Ascending aorta (tissue), 2 donors: Measurements from ENCODE around the gene MORC1. TPM values are rescaled to one million over a fixed set of nuclear protein-coding genes. Genes with fewer than 3 reads are reported as not detected.

Experiments used
- DNase-seq, 2 donors: peaks; one replicate each; pipeline ENCODE4 v3.0.0-alpha.2; 2019; ENCODE audit warnings: low spot score in 2 of 2
- H3K27ac ChIP-seq, 2 donors: fragments of 200-600 bp; sonication (generic); one replicate each; pipeline ENCODE4 v1.5.1; 2016 to 2017; ENCODE audit warnings: mild to moderate bottlenecking in 1 of 2
- H3K27me3 ChIP-seq: fragments of 200-600 bp; sonication (generic); one replicate; pipeline ENCODE4 v1.5.1; 2017
- H3K36me3 ChIP-seq, 2 donors: fragments of 200-600 bp; sonication (generic); one replicate each; pipeline ENCODE4 v1.5.1; 2016
- H3K4me1 ChIP-seq, 2 donors: fragments of 200-600 bp; sonication (generic); one replicate each; pipeline ENCODE4 v1.5.1; 2016 to 2017; ENCODE audit warnings: mild to moderate bottlenecking in 1 of 2
- H3K4me3 ChIP-seq, 2 donors: fragments of 200-600 bp; sonication (generic); one replicate each; pipeline ENCODE4 v1.5.1; 2016 to 2017; ENCODE audit warnings: mild to moderate bottlenecking in 1 of 2
- H3K9me3 ChIP-seq, 2 donors: fragments of 200-600 bp; sonication (generic); one replicate each; pipeline ENCODE4 v1.5.1; 2016
- intact Hi-C: fragments of 100-400 bp; cut with DNase I; formaldehyde crosslinking; loops from one replicate; pipeline ENCODE4 v1.15.1; 2023
- total RNA-seq: library from RNA; depleted of rRNA; stranded (reverse); fragments of >200 nt; gene quantifications from one replicate; pipeline ENCODE4 v1.1.0, GENCODE V29; 2016
- TF ChIP-seq, protein P1 (sequence below), 3 experiments: fragments of 200-600 bp in 2 of 3; fragments of 450-650 bp in 1 of 3; sonication (generic) in 2 of 3; IDR thresholded peaks; one replicate each; pipeline ENCODE4 v1.5.1; 2016 to 2019; ENCODE audit warnings: antibody characterized with exemption in 3 of 3, mild to moderate bottlenecking in 1 of 3, moderate library complexity in 1 of 3

Gene MORC1
- total RNA-seq, 1 donor from 2014 or later = not detected

DNA sequence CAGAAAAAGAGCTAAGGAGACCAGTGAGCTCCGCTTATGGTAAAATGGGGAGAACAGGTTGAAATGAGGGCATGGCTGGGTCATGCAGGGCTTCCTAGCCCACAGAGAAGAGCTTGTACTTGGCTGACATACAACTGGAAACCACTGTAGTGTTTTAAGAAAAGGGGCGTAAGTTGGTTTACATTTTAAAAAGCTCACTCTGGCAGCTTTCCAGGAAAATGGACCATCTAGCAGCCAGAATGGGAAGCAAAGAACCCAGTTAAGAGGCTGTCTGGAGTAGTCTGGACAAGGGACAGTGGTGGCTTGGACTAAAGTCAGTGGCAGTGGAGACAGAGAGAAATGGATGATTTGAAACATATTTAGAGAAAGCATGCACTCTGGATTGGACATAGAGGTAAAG is 1.9 kb downstream of the MORC1 start:
- H3K27me3 ChIP-seq = no peaks in the 10 kb centered on the region
- intact Hi-C loops = no loop called here
- no peaks in the 10 kb centered on the region for H3K36me3 ChIP-seq
- H3K4me3 ChIP-seq = no peak overlapping the region
- no peak for DNase-seq
- H3K9me3 ChIP-seq = no peaks in the 10 kb centered on the region
- H3K4me1 ChIP-seq = no peaks in the 10 kb centered on the region
- no peak overlapping the region for H3K27ac ChIP-seq
- TF ChIP-seq, protein P1, sequence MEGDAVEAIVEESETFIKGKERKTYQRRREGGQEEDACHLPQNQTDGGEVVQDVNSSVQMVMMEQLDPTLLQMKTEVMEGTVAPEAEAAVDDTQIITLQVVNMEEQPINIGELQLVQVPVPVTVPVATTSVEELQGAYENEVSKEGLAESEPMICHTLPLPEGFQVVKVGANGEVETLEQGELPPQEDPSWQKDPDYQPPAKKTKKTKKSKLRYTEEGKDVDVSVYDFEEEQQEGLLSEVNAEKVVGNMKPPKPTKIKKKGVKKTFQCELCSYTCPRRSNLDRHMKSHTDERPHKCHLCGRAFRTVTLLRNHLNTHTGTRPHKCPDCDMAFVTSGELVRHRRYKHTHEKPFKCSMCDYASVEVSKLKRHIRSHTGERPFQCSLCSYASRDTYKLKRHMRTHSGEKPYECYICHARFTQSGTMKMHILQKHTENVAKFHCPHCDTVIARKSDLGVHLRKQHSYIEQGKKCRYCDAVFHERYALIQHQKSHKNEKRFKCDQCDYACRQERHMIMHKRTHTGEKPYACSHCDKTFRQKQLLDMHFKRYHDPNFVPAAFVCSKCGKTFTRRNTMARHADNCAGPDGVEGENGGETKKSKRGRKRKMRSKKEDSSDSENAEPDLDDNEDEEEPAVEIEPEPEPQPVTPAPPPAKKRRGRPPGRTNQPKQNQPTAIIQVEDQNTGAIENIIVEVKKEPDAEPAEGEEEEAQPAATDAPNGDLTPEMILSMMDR (IDR thresholded peaks at IDR 0.05) = no peak

DNA sequence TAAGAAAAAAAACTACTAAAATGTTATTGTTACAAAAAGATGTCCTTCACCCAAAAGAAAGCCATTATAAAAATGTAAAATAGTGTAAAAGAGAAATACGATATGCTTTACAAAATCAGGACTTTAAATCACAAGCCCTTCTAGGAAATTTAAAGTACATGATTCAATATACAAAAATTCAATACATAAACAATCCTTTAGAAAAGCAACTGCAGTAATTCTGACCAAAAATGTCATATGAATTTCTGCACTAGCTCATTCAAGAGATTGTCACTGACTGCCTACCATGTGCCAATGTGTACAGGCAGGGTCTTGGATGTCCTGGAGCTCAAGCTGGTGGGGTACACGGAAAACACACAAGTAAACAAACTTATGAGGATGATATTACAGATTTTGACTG is 2.5 kb downstream of the MORC1 start:
- TF ChIP-seq, protein P1 (IDR thresholded peaks at IDR 0.05) = no peak

DNA sequence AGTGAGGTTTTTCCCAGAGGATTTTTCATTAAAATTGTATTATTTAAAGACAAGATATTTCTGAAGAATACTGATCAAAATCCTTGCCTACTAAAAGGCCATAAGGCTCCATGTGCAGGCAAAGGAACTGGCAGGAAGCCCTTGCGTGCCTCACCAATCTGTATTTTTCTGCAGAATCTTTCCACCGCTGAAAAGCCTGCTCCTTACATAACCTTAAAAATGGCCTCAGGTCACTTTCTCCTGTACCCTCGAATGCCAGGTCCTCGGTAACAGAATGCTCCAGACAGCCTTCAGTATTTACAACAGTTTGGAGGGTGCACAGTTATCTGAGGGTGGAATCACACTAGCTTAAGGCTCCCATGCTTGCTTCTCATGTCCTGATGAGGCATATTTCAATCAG is 3.2 kb downstream of the MORC1 start:
- no peak overlapping the region for H3K27ac ChIP-seq
- no peak overlapping the region for H3K4me3 ChIP-seq
- H3K27me3 ChIP-seq = no peaks in the 10 kb centered on the region
- no peak for DNase-seq
- no peaks in the 10 kb centered on the region for H3K9me3 ChIP-seq
- intact Hi-C loops = no loop called here
- TF ChIP-seq, protein P1 (IDR thresholded peaks at IDR 0.05) = no peak
- H3K36me3 ChIP-seq = no peaks in the 10 kb centered on the region
- H3K4me1 ChIP-seq = no peaks in the 10 kb centered on the region

More for the DNA sequence above, 2.5 kb downstream of the MORC1 start:
- Histone ChIP-seq H3K4me1 (no peaks in the 10 kb centered on the region), H3K27ac (no peak overlapping the region), H3K4me3 (no peak overlapping the region), H3K36me3 (no peaks in the 10 kb centered on the region), H3K27me3 (no peaks in the 10 kb centered on the region), H3K9me3 (no peaks in the 10 kb centered on the region)
- no peak for DNase-seq
- intact Hi-C loops = no loop called here

DNA sequence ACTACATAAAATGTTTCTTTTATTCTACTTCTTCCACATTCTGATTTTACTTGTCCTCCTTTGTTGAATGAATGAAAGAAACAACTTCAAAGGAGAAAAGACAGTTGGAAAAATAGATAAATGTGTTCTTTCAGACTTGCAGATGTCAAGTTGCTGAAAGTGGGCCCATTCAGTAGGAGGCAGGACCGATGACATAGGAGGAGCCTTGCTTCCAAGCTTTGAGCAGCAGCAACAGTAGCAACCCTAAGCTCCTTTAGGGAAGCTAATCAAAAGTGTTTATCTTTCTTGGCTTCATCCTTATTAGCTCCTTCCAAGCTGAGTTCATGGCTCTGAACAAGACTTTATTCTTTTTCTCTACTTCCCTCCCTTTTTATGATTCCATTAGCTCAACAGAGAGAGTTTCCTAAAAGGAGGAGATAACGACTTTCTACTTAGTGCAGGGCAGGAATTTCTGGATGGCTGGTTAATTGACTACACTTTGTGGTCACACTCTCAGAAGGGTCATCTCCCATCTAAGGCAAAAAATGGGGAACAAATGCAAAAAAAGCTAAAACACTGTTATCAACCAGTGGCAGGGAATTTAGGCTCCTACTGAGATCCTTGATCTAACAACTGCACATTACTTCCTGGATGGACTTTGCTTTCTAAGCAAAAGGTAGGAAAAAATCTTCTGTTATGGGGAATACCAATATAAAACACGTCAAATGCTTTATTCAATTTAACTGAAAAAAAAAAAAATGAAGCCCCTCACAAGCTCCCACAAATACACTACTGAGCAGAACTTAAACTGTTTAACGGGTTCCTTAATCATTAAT is 4.8 kb downstream of the MORC1 start:
- no peaks in the 10 kb centered on the region for H3K9me3 ChIP-seq
- intact Hi-C loops = no loop called here
- no peaks in the 10 kb centered on the region for H3K27me3 ChIP-seq
- H3K4me1 ChIP-seq = no peaks in the 10 kb centered on the region
- H3K36me3 ChIP-seq = no peaks in the 10 kb centered on the region
- H3K4me3 ChIP-seq = no peak overlapping the region
- DNase-seq = no peak
- no peak overlapping the region for H3K27ac ChIP-seq
- TF ChIP-seq, protein P1 (IDR thresholded peaks at IDR 0.05) = no peak

DNA sequence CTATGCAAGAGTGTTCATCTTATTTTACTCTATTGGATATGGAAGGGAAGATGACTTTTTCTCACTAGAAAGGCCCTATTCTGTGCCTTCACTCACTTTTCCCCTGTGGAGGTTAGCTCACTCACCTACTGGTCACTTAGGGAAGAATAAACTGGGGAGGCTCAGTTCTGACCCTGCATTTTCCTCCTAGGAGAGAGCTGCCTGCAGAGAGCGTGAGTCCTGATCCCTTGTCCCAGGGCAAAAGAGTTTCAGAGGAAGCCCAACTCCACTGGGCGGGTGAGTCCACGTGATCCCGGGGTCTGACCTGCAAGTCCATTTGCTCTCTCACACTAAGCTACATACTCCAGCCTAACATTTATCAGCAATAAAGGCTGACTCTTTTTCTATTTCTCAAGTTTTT is 8.4 kb downstream of the MORC1 start:
- Histone ChIP-seq H3K4me1 (no peaks in the 10 kb centered on the region), H3K27ac (no peak overlapping the region), H3K9me3 (no peaks in the 10 kb centered on the region), H3K36me3 (no peaks in the 10 kb centered on the region), H3K27me3 (no peaks in the 10 kb centered on the region), H3K4me3 (no peak overlapping the region)
- TF ChIP-seq, protein P1 (IDR thresholded peaks at IDR 0.05) = no peak
- no peak for DNase-seq
- intact Hi-C loops = no loop called here
